Neuronal stem cell (in vitro differentiated cells): ENCODE data around the gene BTBD6.

Experiments used
- DNase-seq: peaks from one replicate; pipeline ENCODE4 v3.0.0-alpha.2; 2013; ENCODE audit warnings: low spot score
- H2AFZ ChIP-seq: one replicate; pipeline ENCODE4 v1.6.1; 2013; ENCODE audit warnings: mild to moderate bottlenecking, low read length, inconsistent platforms
- H2AK5ac ChIP-seq: 2 replicates; pipeline ENCODE4 v1.6.1; 2013; ENCODE audit warnings: low read depth, mild to moderate bottlenecking, inconsistent platforms, low read length, moderate library complexity, mixed read lengths
- H2BK120ac ChIP-seq: 2 replicates; pipeline ENCODE4 v1.6.1; 2013; ENCODE audit warnings: low read depth, mild to moderate bottlenecking, inconsistent platforms, low read length, moderate library complexity, mixed read lengths
- H2BK12ac ChIP-seq: one replicate; pipeline ENCODE4 v1.6.1; 2013; ENCODE audit warnings: low read length, inconsistent platforms
- H2BK15ac ChIP-seq: 2 replicates; pipeline ENCODE4 v1.6.1; 2013; ENCODE audit warnings: mild to moderate bottlenecking, low read length, inconsistent platforms, mixed read lengths
- H2BK5ac ChIP-seq: one replicate; pipeline ENCODE4 v1.6.1; 2013; ENCODE audit warnings: inconsistent platforms, mild to moderate bottlenecking, low read length, moderate library complexity
- H3K14ac ChIP-seq: one replicate; pipeline ENCODE4 v1.6.1; 2013; ENCODE audit warnings: low read length, inconsistent platforms
- H3K18ac ChIP-seq: 2 replicates; pipeline ENCODE4 v1.6.1; 2013; ENCODE audit warnings: low read length, inconsistent platforms
- H3K23ac ChIP-seq: 2 replicates; pipeline ENCODE4 v1.6.1; 2013; ENCODE audit warnings: low read depth, mild to moderate bottlenecking, mixed read lengths, low read length, inconsistent platforms; ENCODE audit not compliant: poor library complexity
- H3K27ac ChIP-seq: replicated peaks from 3 replicates; pipeline ENCODE4 v1.5.1; 2013; ENCODE audit warnings: low read length, inconsistent platforms
- H3K27me3 ChIP-seq, 3 experiments: 2 replicates each; pipeline ENCODE4 v1.6.1; 2013; ENCODE audit warnings: low read length in 3 of 3, mild to moderate bottlenecking in 2 of 3, inconsistent platforms in 1 of 3, low read depth in 1 of 3, mixed read lengths in 1 of 3, moderate library complexity in 1 of 3; ENCODE audit not compliant: control insufficient read depth in 3 of 3, insufficient read depth in 3 of 3
- H3K36me3 ChIP-seq, 2 donors: replicated peaks in 1 of 2; 2 replicates each; pipeline ENCODE4 v1.6.1; 2013; ENCODE audit warnings: low read length in 2 of 2; ENCODE audit not compliant: control insufficient read depth in 2 of 2, insufficient read depth in 2 of 2
- H3K4ac ChIP-seq: 2 replicates; pipeline ENCODE4 v1.6.1; 2013; ENCODE audit warnings: inconsistent platforms, mild to moderate bottlenecking, low read length, moderate library complexity
- H3K4me1 ChIP-seq, 2 donors: 1 replicate in 1 of 2; 2 replicates in 1 of 2; pipeline ENCODE4 v1.6.1; 2013; ENCODE audit warnings: low read length in 2 of 2, low read depth in 1 of 2; ENCODE audit not compliant: control insufficient read depth in 2 of 2, insufficient read depth in 1 of 2
- H3K4me2 ChIP-seq: one replicate; pipeline ENCODE4 v1.6.1; 2013; ENCODE audit warnings: mild to moderate bottlenecking, low read length, inconsistent platforms; ENCODE audit not compliant: insufficient read depth, poor library complexity, severe bottlenecking
- H3K4me3 ChIP-seq, 2 donors: 2 replicates each; pipeline ENCODE4 v1.5.1; 2013; ENCODE audit warnings: low read length in 2 of 2, mild to moderate bottlenecking in 2 of 2, inconsistent platforms in 1 of 2, moderate library complexity in 1 of 2
- H3K79me1 ChIP-seq: one replicate; pipeline ENCODE4 v1.6.1; 2013; ENCODE audit warnings: low read depth, mild to moderate bottlenecking, inconsistent platforms, low read length, moderate library complexity
- H3K9ac ChIP-seq: one replicate; pipeline ENCODE4 v1.6.1; 2013; ENCODE audit warnings: mild to moderate bottlenecking, low read depth, low read length, inconsistent platforms; ENCODE audit not compliant: poor library complexity
- H3K9me3 ChIP-seq, 2 donors: replicated peaks in 1 of 2; 2 replicates each; pipeline versions ENCODE3 to v1.6.1; 2013; ENCODE audit warnings: low read length in 2 of 2, mild to moderate bottlenecking in 2 of 2, inconsistent platforms in 1 of 2, low read depth in 1 of 2, mixed read lengths in 1 of 2, moderate library complexity in 1 of 2; ENCODE audit not compliant: control insufficient read depth in 2 of 2, insufficient read depth in 1 of 2
- H4K8ac ChIP-seq: one replicate; pipeline ENCODE4 v1.6.1; 2013; ENCODE audit warnings: low read depth, mild to moderate bottlenecking, inconsistent platforms, low read length, moderate library complexity
- H4K91ac ChIP-seq: one replicate; pipeline ENCODE4 v1.6.1; 2013; ENCODE audit warnings: low read length, low read depth, mild to moderate bottlenecking, inconsistent platforms; ENCODE audit not compliant: poor library complexity
- WGBS, 2 donors: extraction: QIAGEN DNeasy Blood & Tissue Kit; methylation state at CpG; one replicate each; pipeline ENCODE4 v1.1.7; 2013; ENCODE audit warnings: missing lambda C conversion rate in 2 of 2, mixed read lengths in 1 of 2; ENCODE audit not compliant: insufficient read length in 2 of 2, insufficient replicate concordance in 1 of 2; ENCODE audit errors: extremely low coverage in 2 of 2; 5-methylcytosine and 5-hydroxymethylcytosine counted together

BTBD6 gene

GRCh38 chr14:105221598-105222178 lies 26.6 kb upstream of the BTBD6 start:
- no peaks in the 10 kb centered on the region for H3K4me1 ChIP-seq
- no peak overlapping the region for H4K8ac ChIP-seq
- H3K14ac ChIP-seq, result peak overlapping the region; percentile 47
- no peak for DNase-seq
- peaks cover 13% of the 10 kb centered on the region for H3K79me1 ChIP-seq
- no peak overlapping the region for H2AFZ ChIP-seq
- WGBS, 2 donors, result no CpG with 5 or more reads among the region's 27 CpGs
- no peak overlapping the region for H3K9ac ChIP-seq
- H3K18ac ChIP-seq, result no peak overlapping the region
- H2BK12ac ChIP-seq, result no peak overlapping the region
- H2BK15ac ChIP-seq, result no peak overlapping the region
- no peak overlapping the region for H3K4me2 ChIP-seq
- no peak overlapping the region for H3K27ac ChIP-seq
- peak overlapping the region in 1 of 2 donors; percentile 35 for H3K4me3 ChIP-seq
- no peak overlapping the region for H2AK5ac ChIP-seq
- H3K36me3 ChIP-seq, result peaks cover 32 to 64% of the 10 kb centered on the region in 2 donors
- no peak overlapping the region for H2BK120ac ChIP-seq
- H3K9me3 ChIP-seq, result no peaks in the 10 kb centered on the region
- H3K27me3 ChIP-seq, result no peaks in the 10 kb centered on the region
- H4K91ac ChIP-seq, result no peak overlapping the region
- H3K4ac ChIP-seq, result no peak overlapping the region
- no peak overlapping the region for H2BK5ac ChIP-seq
- H3K23ac ChIP-seq, result no peak overlapping the region

GRCh38 chr14:105223260-105223659 lies 25.1 kb upstream of the BTBD6 start:
- Histone ChIP-seq H4K8ac (no peak overlapping the region), H2BK5ac (no peak overlapping the region), H3K9ac (no peak overlapping the region), H2AFZ (no peak overlapping the region), H3K4me2 (no peak overlapping the region), H3K4me1 (no peaks in the 10 kb centered on the region), H3K23ac (no peak overlapping the region), H3K4ac (no peak overlapping the region), H3K4me3 (no peak overlapping the region), H3K27ac (no peak overlapping the region), H3K79me1 (peaks cover 8% of the 10 kb centered on the region), H3K9me3 (no peaks in the 10 kb centered on the region), H2BK120ac (no peak overlapping the region), H2BK15ac (no peak overlapping the region), H3K36me3 (peaks cover 28 to 52% of the 10 kb centered on the region in 2 donors), H3K14ac (no peak overlapping the region), H2BK12ac (no peak overlapping the region), H2AK5ac (no peak overlapping the region), H3K18ac (no peak overlapping the region), H4K91ac (no peak overlapping the region), H3K27me3 (no peaks in the 10 kb centered on the region)
- WGBS, 2 donors, result no CpG with 5 or more reads among the region's 16 CpGs
- DNase-seq, result no peak

GRCh38 chr14:105223770-105224544 lies 24.4 kb upstream of the BTBD6 start:
- H3K9me3 ChIP-seq, result no peaks in the 10 kb centered on the region
- no peak overlapping the region for H4K91ac ChIP-seq
- H3K23ac ChIP-seq, result no peak overlapping the region
- H3K4me1 ChIP-seq, result no peaks in the 10 kb centered on the region
- H2BK5ac ChIP-seq, result no peak overlapping the region
- H4K8ac ChIP-seq, result no peak overlapping the region
- no peak overlapping the region for H3K4ac ChIP-seq
- no peak overlapping the region for H3K14ac ChIP-seq
- peaks cover 13% of the 10 kb centered on the region for H3K79me1 ChIP-seq
- H2BK120ac ChIP-seq, result no peak overlapping the region
- H3K9ac ChIP-seq, result no peak overlapping the region
- no peak overlapping the region for H2AFZ ChIP-seq
- peaks cover 26 to 50% of the 10 kb centered on the region in 2 donors for H3K36me3 ChIP-seq
- no peak overlapping the region for H3K4me2 ChIP-seq
- H3K4me3 ChIP-seq, result no peak overlapping the region
- no peak overlapping the region for H3K18ac ChIP-seq
- no peak overlapping the region for H3K27ac ChIP-seq
- H2AK5ac ChIP-seq, result no peak overlapping the region
- no peak for DNase-seq
- no peak overlapping the region for H2BK12ac ChIP-seq
- no CpG with 5 or more reads among the region's 15 CpGs for WGBS, 2 donors
- no peak overlapping the region for H2BK15ac ChIP-seq
- no peaks in the 10 kb centered on the region for H3K27me3 ChIP-seq

- H3K23ac ChIP-seq, result no peak overlapping the region
- H3K79me1 ChIP-seq, result peaks cover 16% of the 10 kb centered on the region
- no peak overlapping the region for H2BK5ac ChIP-seq
- H3K4me2 ChIP-seq, result no peak overlapping the region
- H2AK5ac ChIP-seq, result no peak overlapping the region
- H2BK12ac ChIP-seq, result no peak overlapping the region
- H3K4me1 ChIP-seq, result no peaks in the 10 kb centered on the region
- no peak overlapping the region for H3K18ac ChIP-seq
- H3K4ac ChIP-seq, result no peak overlapping the region
- no peak overlapping the region for H3K14ac ChIP-seq
- H3K27me3 ChIP-seq, result no peaks in the 10 kb centered on the region
- H3K9ac ChIP-seq, result no peak overlapping the region
- H2BK15ac ChIP-seq, result no peak overlapping the region
- no peak overlapping the region for H4K91ac ChIP-seq
- no peak overlapping the region for H3K27ac ChIP-seq
- H3K36me3 ChIP-seq, result peaks cover 24 to 43% of the 10 kb centered on the region in 2 donors
- H2BK120ac ChIP-seq, result no peak overlapping the region
- DNase-seq, result no peak
- no peak overlapping the region for H2AFZ ChIP-seq
- no peaks in the 10 kb centered on the region for H3K9me3 ChIP-seq
- no peak overlapping the region for H4K8ac ChIP-seq
- H3K4me3 ChIP-seq, result no peak overlapping the region
- no CpG with 5 or more reads among the region's 11 CpGs for WGBS, 2 donors
Measured at GRCh38 chr14:105224845-105225570, 23.3 kb upstream of the BTBD6 start.
